Erythroblast (primary cell): Measurements from ENCODE around the gene GHRL.

Experiments
- GATA1 ChIP-seq: IDR thresholded peaks from 2 replicates; pipeline ENCODE4 v1.6.1; 2011; ENCODE audit warnings: low read depth, mild to moderate bottlenecking, control low read depth, low read length, moderate library complexity
- POLR2A ChIP-seq: IDR thresholded peaks from 2 replicates; pipeline ENCODE4 v1.6.1; 2011; ENCODE audit warnings: mild to moderate bottlenecking, low read length

DNA sequence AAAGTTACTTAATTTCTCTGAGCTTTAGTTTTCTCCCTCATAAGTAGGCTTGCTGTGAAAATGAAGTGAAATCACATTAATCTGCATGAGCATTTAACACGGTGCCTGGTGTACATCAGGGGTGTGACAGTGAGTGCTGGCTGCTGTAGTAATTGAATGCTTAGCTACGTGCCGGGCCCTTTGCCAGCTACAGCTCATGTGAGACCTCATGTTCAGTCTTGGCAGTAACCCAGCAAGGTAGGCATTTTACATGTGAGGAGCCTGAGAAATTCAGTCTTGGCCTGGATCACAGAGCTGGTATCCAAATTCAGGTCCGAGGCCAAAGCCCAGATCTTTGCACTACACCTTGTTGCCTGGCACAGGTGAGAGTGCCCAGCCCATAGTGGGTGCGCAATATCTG is 9.1 kb downstream of the GHRL start:
- TF ChIP-seq POLR2A: no peak
- TF ChIP-seq GATA1: no peak
